ENCODE results near the gene SLC44A1.

SLC44A1 gene

DNA sequence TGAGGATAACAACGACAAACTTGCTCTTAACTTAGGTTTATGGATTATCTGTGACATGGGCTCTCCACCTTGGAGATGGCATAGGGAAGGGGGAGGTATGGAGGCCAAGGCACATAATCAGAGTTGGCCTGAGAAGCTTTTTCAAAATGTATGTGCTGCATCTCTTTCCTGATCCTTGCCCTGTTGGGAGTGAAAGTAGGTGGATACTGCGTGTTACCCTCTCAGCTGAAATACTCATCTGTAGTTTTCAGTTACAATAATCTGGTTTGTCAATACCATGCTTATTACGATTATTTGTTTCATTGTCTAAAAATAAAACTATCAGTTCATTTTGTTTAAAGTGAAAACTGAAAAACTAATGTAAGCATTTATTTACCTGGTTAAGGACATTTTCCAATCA lies 86.7 kb downstream of the SLC44A1 start:
- in situ Hi-C loops (cut with MboI; ENCODE audit: low sequenced_read_pairs): no loop called here

DNA sequence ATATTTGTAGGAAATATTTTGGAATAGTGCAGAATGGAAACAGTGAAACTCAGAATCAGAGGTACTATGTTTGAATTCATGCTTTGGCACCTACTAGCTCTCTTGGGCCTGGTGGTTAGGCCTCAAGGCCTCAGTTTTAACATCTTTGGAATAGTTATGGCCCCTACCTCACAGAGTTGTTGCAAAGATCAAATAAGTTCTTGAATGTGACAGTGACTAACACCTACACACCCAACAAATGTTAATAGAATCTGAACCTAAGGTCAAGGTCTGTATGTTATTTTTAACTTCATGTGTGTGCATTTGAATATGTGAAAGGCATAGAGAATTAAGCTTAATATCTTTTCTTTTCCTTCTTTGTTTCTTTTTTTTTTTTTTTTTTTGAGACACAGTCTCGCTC lies 87.3 kb downstream of the SLC44A1 start:
- in situ Hi-C loops (cut with MboI; ENCODE audit: low sequenced_read_pairs): no loop called here

DNA sequence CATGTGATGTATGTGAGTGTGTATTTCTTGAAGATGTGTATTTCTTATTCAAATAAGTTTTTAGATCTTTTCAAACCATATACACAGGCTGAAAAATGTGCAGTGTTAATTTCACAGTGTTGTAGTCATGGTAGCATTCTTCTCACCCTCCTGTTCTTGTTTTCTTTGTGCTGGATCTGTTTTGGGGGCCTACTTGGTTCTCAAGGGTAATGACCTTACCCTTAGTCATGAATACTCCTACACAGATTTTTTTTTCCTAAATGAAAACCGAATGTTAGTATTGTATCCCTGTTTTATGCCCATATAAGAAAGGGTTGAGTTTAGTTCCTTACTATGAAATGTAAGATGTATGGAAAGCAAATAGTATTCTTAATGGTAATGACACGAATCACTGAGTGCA lies 88.0 kb downstream of the SLC44A1 start:
- in situ Hi-C loops (cut with MboI; ENCODE audit: low sequenced_read_pairs): no loop called here

DNA sequence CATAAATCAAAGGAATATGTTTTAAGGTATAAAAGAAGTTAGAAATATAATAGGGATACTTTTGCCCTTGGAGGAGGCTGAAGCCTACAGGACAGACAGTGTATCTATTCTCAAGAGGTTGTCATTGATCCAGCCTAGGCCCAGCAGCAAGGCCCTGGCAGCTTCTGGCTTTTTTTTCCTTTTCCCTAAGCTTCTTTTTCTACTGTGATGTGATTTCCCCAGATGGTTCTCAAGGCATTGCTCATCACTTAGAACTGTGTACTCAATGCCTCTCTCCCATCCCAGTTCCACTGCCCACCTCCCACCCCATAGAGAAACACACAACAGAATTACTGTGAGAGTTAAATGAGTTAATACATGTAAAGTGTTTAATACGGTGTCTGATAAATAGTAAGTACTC lies 88.6 kb downstream of the SLC44A1 start:
- in situ Hi-C loops (cut with MboI; ENCODE audit: low sequenced_read_pairs): no loop called here

DNA sequence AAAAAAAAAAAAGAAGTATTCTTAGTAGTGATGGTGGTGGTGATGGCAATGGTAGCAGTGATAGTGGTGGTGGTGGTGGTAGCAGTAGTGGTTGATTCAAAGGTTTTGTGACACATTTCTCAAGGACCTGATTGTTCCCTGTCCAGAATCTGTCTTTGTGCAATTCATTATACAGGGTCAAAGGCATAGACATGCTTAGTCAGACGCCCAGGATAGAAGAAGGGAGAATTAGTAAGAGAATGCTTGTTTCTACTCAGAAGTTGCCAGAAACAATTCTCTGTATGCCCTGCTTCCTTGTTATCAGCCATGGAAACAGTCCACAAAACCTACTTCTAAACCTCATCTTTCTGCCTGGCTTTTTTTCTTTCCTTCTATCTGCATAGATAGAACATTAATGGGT lies 89.4 kb downstream of the SLC44A1 start:
- in situ Hi-C loops (cut with MboI; ENCODE audit: low sequenced_read_pairs): no loop called here

DNA sequence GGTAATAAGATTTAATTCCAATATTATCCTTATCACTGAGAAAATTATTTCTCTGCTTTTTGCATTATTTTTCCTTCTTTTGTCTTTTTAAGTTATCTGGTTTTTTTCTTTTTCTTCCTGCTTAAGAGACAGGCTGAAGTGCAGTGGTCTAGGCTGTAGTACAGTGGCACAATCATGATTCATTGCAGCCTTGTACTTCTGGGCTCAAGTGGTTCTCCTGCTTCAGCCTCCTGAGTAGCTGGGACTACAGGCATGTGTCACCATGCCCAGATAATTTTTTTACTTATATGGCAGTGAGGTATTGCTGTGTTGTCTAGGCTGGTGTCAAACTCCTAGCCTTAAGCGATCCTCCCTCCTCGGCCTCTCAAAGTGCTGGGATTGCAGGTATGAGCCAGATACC lies 93.9 kb downstream of the SLC44A1 start:
- in situ Hi-C loops (cut with MboI; ENCODE audit: low sequenced_read_pairs): no loop called here

DNA sequence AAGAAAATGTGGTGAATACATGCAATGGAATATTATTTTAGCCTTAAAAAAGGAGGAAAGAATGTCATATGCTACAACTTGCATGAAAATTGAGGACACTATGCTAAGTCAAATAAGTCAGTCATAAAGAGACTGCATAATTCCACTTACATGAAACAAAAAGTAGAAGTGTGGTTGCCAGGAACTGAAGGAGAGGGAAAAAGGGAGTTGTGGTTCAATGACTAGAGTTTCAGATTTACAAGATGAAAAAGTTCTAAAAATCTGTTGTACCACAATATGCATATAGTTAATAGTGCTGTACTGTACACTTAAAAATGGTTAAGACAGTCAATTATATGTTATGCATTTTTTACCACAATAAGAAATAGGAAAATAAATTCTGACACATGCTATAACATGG lies 95.4 kb downstream of the SLC44A1 start:
- in situ Hi-C loops (cut with MboI; ENCODE audit: low sequenced_read_pairs): no loop called here

DNA sequence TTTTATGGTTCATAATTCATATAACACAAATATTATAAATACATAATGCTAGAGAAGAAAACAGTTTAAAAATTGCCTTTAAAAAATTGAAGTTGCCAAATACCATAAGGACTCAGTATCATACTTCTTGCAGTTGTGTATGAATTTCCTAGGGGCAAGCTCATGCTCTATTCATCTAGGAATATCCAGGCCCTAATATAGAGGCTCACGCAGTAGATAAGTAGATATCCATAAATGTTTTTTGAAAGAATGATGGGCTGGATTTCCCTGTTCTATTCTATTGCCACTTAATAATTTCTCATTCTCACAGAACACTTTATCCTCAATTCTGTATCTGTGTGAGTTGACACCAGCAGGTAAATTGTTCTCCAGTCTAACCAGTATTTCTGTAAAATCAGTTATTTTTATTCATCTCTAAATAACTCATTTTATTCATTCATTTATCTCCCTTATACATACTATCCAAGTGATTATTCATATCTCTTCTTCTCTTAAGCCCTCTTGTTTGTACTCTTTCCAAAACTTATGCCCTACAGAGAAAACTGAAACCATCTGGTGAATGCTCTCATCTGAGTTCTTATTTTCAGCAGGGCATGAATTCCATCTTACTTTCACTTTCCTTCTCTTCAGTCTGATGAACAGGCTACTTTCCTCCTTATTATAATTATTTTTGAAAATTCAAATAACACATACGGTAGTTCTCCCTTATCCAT lies 97.1 kb downstream of the SLC44A1 start:
- in situ Hi-C loops (cut with MboI; ENCODE audit: low sequenced_read_pairs): no loop called here

DNA sequence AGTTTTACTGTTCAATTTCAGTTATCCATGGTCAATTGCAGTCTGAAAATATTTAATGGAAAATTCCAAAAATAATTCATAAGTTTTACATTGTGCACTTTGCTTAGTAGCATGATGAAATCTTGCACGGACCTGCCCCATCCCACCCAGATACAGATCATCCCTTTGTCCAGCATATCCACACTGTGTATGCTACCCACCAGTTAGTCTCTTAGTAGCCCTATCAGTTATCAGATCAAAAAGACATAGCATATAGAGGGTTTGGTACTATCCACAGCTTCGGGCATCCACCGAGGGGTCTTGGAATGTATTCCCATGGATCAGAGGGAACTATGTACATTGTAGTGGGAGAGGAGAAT lies 97.7 kb downstream of the SLC44A1 start:
- in situ Hi-C loops (cut with MboI; ENCODE audit: low sequenced_read_pairs): no loop called here

DNA sequence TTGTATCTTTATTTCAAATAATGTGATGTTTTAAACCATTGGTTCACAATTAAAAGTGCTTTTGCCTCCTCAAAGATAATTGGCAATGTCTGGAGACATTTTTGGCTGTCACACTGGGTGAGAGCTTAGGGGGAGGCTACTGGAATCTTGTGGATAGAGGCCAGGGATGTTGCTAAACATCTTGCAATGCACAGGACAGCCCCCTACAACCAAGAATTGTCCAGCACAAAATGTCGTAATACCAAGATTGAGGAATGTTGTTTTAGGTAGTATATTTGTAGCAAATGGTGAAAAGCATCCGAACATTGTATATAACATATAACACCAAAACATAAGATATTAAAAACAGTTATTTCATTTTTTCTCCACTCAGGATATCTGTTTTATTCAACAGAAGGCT lies 99.8 kb downstream of the SLC44A1 start:
- in situ Hi-C loops (cut with MboI; ENCODE audit: low sequenced_read_pairs): no loop called here

DNA sequence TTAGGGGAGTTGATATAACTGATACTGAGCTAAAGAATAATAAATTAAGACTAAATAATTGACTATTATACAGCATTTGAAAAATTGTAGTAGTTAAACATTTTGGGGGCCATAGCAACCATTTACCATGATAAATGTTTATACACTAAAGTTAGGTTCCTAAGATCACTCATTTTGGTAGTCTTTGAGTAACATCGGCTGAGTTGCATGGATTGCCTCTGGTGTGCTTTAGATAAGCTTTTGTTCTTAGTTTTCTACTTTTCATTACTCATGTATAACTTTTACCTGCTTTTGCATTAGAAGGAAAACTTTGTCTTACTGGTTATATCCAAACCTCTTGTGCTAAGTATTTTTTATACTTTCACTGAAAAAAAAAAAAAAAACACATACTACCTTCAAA lies 101.2 kb downstream of the SLC44A1 start:
- in situ Hi-C loops (cut with MboI; ENCODE audit: low sequenced_read_pairs): no loop called here

DNA sequence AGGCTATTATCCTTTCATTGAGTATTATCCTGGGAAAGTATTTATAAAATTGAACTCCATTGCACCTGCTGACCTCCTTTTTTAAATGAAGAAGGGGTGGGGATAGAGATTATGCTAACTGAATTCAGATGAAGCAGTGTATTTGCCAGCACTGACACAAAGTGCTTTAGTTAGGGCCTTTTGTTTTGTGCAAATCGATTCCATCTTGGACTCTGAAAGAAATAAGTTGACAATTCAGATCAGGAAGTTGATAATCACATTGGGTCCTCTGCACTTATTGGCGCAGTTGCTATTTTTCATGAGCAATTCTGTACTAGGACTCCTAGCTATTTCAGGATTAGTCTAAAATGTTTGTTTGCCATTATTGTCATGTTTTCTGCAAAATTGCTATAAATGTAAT lies 101.8 kb downstream of the SLC44A1 start:
- in situ Hi-C loops (cut with MboI; ENCODE audit: low sequenced_read_pairs): no loop called here

DNA sequence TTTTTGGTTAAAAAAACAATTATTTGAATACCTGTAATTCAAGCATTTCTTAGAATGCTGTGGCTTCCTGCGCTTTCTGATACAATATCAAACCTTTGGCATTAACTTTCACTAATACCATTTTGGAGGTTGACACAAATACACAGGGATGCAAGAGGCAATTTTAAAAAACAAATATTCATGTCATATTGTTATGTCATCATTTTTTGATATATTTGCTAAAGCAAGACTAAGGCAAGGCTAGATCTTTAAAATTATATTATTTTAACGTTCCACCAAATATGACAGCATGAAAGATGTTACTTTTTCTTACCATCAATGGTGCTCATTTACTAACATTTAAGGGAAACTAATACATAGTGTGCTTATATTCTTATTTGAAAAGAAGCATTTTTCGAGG lies 110.0 kb downstream of the SLC44A1 start:
- in situ Hi-C loops (cut with MboI; ENCODE audit: low sequenced_read_pairs): no loop called here

DNA sequence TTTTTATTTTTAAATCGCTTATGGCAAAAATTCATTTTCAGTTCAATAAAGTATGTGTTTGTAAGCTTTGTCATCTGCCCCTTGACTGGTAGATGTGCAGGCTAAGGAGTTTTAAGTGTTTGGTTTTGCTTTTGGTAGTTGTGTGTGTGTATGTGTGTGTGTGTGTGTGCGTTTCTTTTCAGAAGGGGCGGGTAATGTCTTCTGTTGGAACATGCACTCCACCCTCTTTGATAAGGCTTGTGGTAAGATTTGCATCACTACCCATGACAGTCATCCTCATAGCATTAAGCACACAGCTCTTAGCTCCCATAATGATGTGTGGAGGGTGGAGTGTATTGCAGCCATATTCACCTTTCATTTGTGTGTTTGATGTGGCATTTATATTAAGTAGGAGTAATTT lies 111.3 kb downstream of the SLC44A1 start:
- in situ Hi-C loops (cut with MboI; ENCODE audit: low sequenced_read_pairs): no loop called here

DNA sequence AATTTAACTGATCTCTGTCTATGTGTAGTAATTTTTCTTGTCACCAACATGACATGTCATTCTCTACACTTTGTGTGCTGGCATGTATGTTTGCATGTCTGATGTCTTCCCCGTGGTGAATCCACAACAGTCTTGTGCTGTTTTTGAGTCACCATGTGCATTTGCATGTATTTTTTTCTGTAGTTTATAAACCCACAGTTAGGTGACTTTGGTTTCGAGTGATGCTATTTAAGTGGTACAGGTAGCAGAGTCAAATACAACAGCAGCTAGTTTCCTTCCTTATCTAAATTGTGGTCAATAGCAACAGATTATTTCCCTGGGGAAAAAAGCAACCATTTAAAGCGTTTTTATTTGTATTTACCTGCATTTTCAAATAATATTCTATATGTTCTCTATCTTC lies 113.5 kb downstream of the SLC44A1 start:
- in situ Hi-C loops (cut with MboI; ENCODE audit: low sequenced_read_pairs): no loop called here

DNA sequence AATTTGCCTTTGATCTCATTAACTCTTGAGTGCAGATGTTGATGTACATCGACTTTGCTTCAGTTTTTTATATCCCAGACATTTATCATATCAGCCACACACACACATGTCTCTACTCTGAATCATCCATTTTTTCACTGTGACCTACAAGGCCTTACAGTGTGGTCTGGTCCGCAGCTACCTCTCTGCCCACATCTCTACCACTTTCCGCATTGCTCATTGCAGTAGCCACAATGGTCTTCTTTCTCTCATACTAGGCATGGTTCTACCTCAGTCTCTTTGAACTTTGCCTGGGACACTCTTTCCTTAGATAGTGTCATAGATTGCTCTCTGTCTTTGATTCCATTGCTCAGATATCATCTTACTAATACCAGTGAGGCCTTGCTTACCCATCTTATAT lies 115.4 kb downstream of the SLC44A1 start:
- in situ Hi-C loops (cut with MboI; ENCODE audit: low sequenced_read_pairs): no loop called here

DNA sequence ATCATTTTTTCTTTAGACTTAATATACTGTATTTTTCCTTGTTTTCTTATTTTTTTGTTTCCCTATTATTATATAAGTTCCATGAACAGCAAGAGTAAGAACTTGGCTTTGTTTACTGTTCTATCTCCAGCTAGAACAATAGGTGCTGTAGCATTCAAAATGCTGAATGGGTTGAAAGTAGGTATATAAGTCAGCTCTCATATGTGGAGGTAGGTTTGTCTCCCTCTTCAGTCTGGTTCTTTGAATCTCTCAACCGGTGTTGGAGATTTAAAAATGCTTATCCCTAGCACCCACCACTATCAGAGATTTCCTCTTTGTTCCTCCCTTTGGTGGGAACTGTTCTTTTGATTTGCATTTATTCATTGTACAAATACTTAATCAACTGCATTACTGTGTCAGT lies 115.9 kb downstream of the SLC44A1 start:
- in situ Hi-C loops (cut with MboI; ENCODE audit: low sequenced_read_pairs): no loop called here

DNA sequence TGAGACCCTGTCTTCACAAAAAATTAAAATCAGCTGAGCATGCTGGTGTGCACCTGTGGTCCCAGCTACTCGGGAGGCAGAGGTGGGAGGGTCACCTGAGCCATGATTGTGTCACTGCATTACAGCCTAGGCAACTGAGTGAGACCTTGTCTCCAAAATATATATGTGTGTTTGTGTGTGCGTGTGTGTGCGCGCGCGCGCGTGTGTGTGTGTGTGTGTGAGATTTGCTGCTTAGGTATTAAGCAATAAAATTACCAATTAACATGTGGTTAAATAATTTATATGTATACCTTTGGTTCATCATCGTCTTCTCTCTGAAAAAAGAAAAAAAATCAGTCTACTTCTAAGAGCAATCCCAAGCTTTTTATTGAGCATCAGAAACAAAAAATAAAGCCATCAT lies 117.4 kb downstream of the SLC44A1 start:
- in situ Hi-C loops (cut with MboI; ENCODE audit: low sequenced_read_pairs): no loop called here

DNA sequence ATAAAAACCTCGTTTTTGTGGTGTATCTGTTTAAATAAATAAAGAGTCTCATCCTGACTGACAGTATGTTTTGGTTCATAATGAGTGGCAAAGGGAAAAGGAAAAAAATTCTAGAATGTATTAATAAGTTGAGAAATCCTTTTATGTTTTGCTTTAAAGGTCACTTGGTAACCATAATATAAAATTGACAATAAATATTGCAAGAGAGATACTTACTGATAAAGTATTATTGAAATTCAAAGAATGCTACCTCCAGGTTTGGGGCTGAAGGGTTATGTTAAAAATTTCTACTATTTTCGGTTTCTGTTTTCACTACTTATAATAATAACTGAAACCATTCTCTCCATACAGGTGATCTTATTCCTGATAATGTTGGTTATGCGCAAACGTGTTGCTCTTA lies 118.0 kb downstream of the SLC44A1 start:
- in situ Hi-C loops (cut with MboI; ENCODE audit: low sequenced_read_pairs): no loop called here

DNA sequence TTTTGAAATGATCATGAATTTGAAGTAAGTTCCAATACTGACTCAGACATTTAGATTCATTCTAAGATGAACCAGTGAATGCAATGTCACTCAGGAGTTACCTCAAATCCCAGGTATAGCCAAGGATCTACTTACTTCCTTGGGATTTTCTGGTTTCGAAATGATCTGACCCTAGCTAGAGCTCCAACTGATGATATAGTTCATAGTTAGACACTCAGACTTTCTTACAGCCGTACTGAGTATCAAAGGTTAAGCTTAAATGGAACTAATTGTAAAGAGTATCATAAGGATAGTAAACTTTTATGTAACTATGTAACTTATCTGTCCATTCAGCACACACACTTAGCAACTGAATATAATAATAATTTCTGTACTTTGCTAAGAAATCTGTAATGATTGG lies 119.4 kb downstream of the SLC44A1 start:
- in situ Hi-C loops (cut with MboI; ENCODE audit: low sequenced_read_pairs): no loop called here

DNA sequence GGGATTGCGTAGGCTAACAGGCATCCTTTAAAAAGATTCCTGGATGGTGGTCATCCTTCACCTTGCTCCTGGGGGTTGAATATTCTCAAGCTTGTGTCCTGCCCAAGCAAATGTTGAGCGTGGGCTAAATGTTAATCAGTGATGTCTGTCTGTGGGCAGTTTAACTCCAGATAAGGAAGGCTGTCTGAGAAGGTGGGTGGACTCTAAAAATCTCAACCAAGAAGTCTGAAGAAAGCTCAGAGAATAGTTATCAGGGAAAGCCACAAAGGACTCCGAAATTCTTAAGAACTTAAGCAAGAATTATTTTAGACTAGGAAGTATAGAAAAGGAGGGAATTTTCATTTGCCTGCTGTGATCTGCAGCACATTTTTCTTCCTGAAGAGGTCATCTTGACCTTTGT lies 125.5 kb downstream of the SLC44A1 start:
- in situ Hi-C loops (cut with MboI; ENCODE audit: low sequenced_read_pairs): no loop called here

DNA sequence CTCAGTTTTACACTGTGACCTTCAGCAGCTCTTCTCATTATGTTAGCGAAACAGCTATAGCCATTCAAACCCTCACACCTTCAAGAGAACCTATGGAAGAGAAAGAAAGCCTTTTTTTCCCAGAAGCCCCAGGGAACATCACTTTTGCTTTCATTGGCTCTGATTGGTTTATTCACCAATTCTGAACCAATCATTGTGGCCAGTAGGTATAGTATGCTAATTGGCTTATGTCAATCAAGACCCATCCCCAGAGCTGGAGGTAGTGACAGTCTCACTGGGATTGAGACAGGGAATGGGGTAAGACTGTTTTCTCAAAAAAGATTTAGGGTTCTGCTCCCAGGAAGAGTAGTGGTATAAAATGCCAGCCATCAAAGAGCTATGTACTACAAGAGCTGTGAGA lies 129.3 kb downstream of the SLC44A1 start:
- in situ Hi-C loops (cut with MboI; ENCODE audit: low sequenced_read_pairs): no loop called here

DNA sequence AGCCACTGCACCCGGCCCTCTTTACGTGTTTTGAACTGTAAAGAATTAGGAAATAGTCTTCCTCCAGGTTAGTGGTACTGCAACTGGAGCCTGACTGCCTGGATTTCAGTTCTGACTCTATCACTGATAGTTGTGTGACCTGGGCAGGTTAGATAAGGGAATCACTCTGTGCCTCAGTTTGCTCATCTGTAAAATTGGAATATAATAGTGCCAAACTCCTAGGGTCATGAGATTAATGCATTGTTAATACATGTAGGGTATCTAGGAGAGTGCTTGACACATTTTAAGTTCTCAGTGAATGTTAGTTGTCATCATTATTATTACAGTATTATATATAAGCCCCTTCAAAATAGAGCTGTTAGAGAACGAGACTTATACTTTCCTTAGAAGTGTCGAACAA lies 130.9 kb downstream of the SLC44A1 start:
- in situ Hi-C loops (cut with MboI; ENCODE audit: low sequenced_read_pairs): no loop called here

DNA sequence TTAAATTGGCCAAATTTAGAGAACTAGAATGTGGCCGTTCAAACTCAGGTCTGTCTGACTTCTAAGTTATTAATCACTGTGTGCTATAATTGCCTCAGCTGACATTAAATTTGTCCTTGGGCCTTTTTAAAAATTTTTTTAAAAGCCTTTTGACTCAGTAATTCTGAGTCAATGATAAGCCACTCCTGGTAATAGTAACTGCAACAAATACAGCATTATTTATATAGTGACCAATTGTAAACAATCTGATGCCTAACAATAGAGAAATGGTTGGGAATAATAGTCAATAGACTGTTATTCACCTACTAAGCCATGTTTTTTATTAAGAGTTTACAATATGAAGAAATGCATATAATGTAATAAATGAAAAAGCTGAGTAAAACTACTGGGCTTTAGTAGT lies 132.4 kb downstream of the SLC44A1 start:
- in situ Hi-C loops (cut with MboI; ENCODE audit: low sequenced_read_pairs): no loop called here
